ENCODE results near the gene FLT4.

FLT4 gene

GRCh38 chr5:180626661-180627385 lies 22.6 kb downstream of the FLT4 start:
- no peak for TF ChIP-seq EZH2 (IDR thresholded peaks at IDR 0.05; ENCODE audit: borderline replicate concordance, low read length)
- no peak for TF ChIP-seq CTCF (IDR thresholded peaks at IDR 0.05; ENCODE audit: low read length)
- Histone ChIP-seq H3K4me2 (ENCODE audit: low read length) (no peak overlapping the region), H4K20me1 (ENCODE audit: insufficient read depth, low read length) (no peaks in the 10 kb centered on the region)

GRCh38 chr5:180625791-180626660 lies 23.4 kb downstream of the FLT4 start:
- Histone ChIP-seq H3K27me3 (ENCODE audit: insufficient read depth, low read length) (no peaks in the 10 kb centered on the region), H4K20me1 (ENCODE audit: insufficient read depth, low read length) (no peaks in the 10 kb centered on the region), H2AFZ (ENCODE audit: low read length) (no peak overlapping the region), H3K4me3 (ENCODE audit: low read depth, low read length, poor library complexity, severe bottlenecking) (no peak overlapping the region), H3K79me2 (ENCODE audit: insufficient read depth, low read length) (no peaks in the 10 kb centered on the region), H3K9me3 (ENCODE audit: low read length) (no peaks in the 10 kb centered on the region), H3K4me1 (ENCODE audit: insufficient read depth, low read length, severe bottlenecking) (no peaks in the 10 kb centered on the region), H3F3A (ENCODE audit: insufficient read depth, low read length) (no peaks in the 10 kb centered on the region), H3K9ac (ENCODE audit: low read length) (no peak overlapping the region), H3K4me2 (ENCODE audit: low read length) (no peak overlapping the region), H3K9me2 (ENCODE audit: low read depth, low read length) (no peaks in the 10 kb centered on the region), H3K27ac (ENCODE audit: low read depth, low read length, poor library complexity, severe bottlenecking) (no peak overlapping the region), H3K36me3 (ENCODE audit: insufficient read depth, low read length) (no peaks in the 10 kb centered on the region)
- no peak for TF ChIP-seq EZH2 (IDR thresholded peaks at IDR 0.05; ENCODE audit: borderline replicate concordance, low read length)
- no peak for TF ChIP-seq CTCF (IDR thresholded peaks at IDR 0.05; ENCODE audit: low read length)

More at GRCh38 chr5:180626661-180627385, 22.6 kb downstream of the FLT4 start:
- Histone ChIP-seq H3K9me3 (ENCODE audit: low read length) (no peaks in the 10 kb centered on the region), H3K27me3 (ENCODE audit: insufficient read depth, low read length) (no peaks in the 10 kb centered on the region), H2AFZ (ENCODE audit: low read length) (no peak overlapping the region), H3K79me2 (ENCODE audit: insufficient read depth, low read length) (no peaks in the 10 kb centered on the region), H3K4me3 (ENCODE audit: low read depth, low read length, poor library complexity, severe bottlenecking) (no peak overlapping the region), H3K4me1 (ENCODE audit: insufficient read depth, low read length, severe bottlenecking) (no peaks in the 10 kb centered on the region), H3K9ac (ENCODE audit: low read length) (no peak overlapping the region), H3K27ac (ENCODE audit: low read depth, low read length, poor library complexity, severe bottlenecking) (no peak overlapping the region), H3K36me3 (ENCODE audit: insufficient read depth, low read length) (no peaks in the 10 kb centered on the region), H3F3A (ENCODE audit: insufficient read depth, low read length) (no peaks in the 10 kb centered on the region), H3K9me2 (ENCODE audit: low read depth, low read length) (no peaks in the 10 kb centered on the region)

- no peaks in the 10 kb centered on the region for H4K20me1 ChIP-seq (ENCODE audit: insufficient read depth, low read length)
- TF ChIP-seq EZH2 (IDR thresholded peaks at IDR 0.05; ENCODE audit: borderline replicate concordance, low read length) (no peak), CTCF (IDR thresholded peaks at IDR 0.05; ENCODE audit: low read length) (no peak)
- H3K9me2 ChIP-seq (ENCODE audit: low read depth, low read length): no peaks in the 10 kb centered on the region
- H3F3A ChIP-seq (ENCODE audit: insufficient read depth, low read length): no peaks in the 10 kb centered on the region
- H3K9me3 ChIP-seq (ENCODE audit: low read length): no peaks in the 10 kb centered on the region
- H3K27ac ChIP-seq (ENCODE audit: low read depth, low read length, poor library complexity, severe bottlenecking): no peak overlapping the region
- H3K4me1 ChIP-seq (ENCODE audit: insufficient read depth, low read length, severe bottlenecking): no peaks in the 10 kb centered on the region
- no peak overlapping the region for H3K9ac ChIP-seq (ENCODE audit: low read length)
- H3K4me3 ChIP-seq (ENCODE audit: low read depth, low read length, poor library complexity, severe bottlenecking): no peak overlapping the region
- no peaks in the 10 kb centered on the region for H3K27me3 ChIP-seq (ENCODE audit: insufficient read depth, low read length)
- H3K36me3 ChIP-seq (ENCODE audit: insufficient read depth, low read length): no peaks in the 10 kb centered on the region
- no peaks in the 10 kb centered on the region for H3K79me2 ChIP-seq (ENCODE audit: insufficient read depth, low read length)
- no peak overlapping the region for H2AFZ ChIP-seq (ENCODE audit: low read length)
- H3K4me2 ChIP-seq (ENCODE audit: low read length): no peak overlapping the region
Measured at GRCh38 chr5:180625125-180625790, 24.1 kb downstream of the FLT4 start.
